Measurements from ENCODE around the gene RSBN1L. TPM values are rescaled to one million over a fixed set of nuclear protein-coding genes. Genes with fewer than 3 reads are reported as not detected.

Gene RSBN1L
- total RNA-seq, 1 experiment from 2014 or later = 14.9 TPM

GRCh38 chr7:77747178-77747577 lies 50.9 kb downstream of the RSBN1L start:
- Histone ChIP-seq H3K9me3 (replicated peaks) (no peaks in the 10 kb centered on the region), H3K27me3 (replicated peaks) (no peaks in the 10 kb centered on the region), H3K4me1 (replicated peaks) (no peaks in the 10 kb centered on the region), H3K4me3 (no peak overlapping the region), H3K36me3 (peaks cover 10% of the 10 kb centered on the region), H3K27ac (no peak overlapping the region)
- DNase-seq (ENCODE audit: low read depth in 1 of 2, low spot score in 2 of 2) = no peak

GRCh38 chr7:77747718-77748117 lies 51.5 kb downstream of the RSBN1L start:
- H3K36me3 ChIP-seq = peaks cover 6% of the 10 kb centered on the region
- no peak overlapping the region for H3K27ac ChIP-seq
- no peaks in the 10 kb centered on the region for H3K27me3 ChIP-seq (replicated peaks)
- no peaks in the 10 kb centered on the region for H3K4me1 ChIP-seq (replicated peaks)
- no peak for DNase-seq (ENCODE audit: low read depth in 1 of 2, low spot score in 2 of 2)
- H3K9me3 ChIP-seq (replicated peaks) = no peaks in the 10 kb centered on the region
- no peak overlapping the region for H3K4me3 ChIP-seq

- no peaks in the 10 kb centered on the region for H3K4me1 ChIP-seq (replicated peaks)
- no peaks in the 10 kb centered on the region for H3K27me3 ChIP-seq (replicated peaks)
- no peak overlapping the region for H3K4me3 ChIP-seq
- peaks cover 9% of the 10 kb centered on the region for H3K36me3 ChIP-seq
- no peaks in the 10 kb centered on the region for H3K9me3 ChIP-seq (replicated peaks)
- no peak for DNase-seq (ENCODE audit: low read depth in 1 of 2, low spot score in 2 of 2)
- no peak overlapping the region for H3K27ac ChIP-seq
Observed at GRCh38 chr7:77752016-77752415, 55.8 kb downstream of the RSBN1L start.

- DNase-seq (ENCODE audit: low read depth in 1 of 2, low spot score in 2 of 2) = no peak
- no peaks in the 10 kb centered on the region for H3K27me3 ChIP-seq (replicated peaks)
Observed at GRCh38 chr7:77753173-77753572, 56.9 kb downstream of the RSBN1L start.

GRCh38 chr7:77757589-77757988 lies 61.3 kb downstream of the RSBN1L start:
- Histone ChIP-seq H3K27me3 (replicated peaks) (no peaks in the 10 kb centered on the region), H3K36me3 (0 out of 2 replicates have a peak, but pooled peaks cover 5% of the 10 kb centered on the region), H3K4me1 (replicated peaks) (no peaks in the 10 kb centered on the region), H3K4me3 (no peak overlapping the region), H3K27ac (no peak overlapping the region), H3K9me3 (replicated peaks) (no peaks in the 10 kb centered on the region)
- DNase-seq (ENCODE audit: low read depth in 1 of 2, low spot score in 2 of 2) = no peak

More at GRCh38 chr7:77753173-77753572, 56.9 kb downstream of the RSBN1L start:
- Histone ChIP-seq H3K9me3 (replicated peaks) (no peaks in the 10 kb centered on the region), H3K4me3 (no peak overlapping the region), H3K36me3 (peaks cover 9% of the 10 kb centered on the region), H3K4me1 (replicated peaks) (no peaks in the 10 kb centered on the region), H3K27ac (no peak overlapping the region)

- Histone ChIP-seq H3K9me3 (replicated peaks) (no peaks in the 10 kb centered on the region), H3K4me3 (no peak overlapping the region), H3K4me1 (replicated peaks) (no peaks in the 10 kb centered on the region), H3K36me3 (no peaks in the 10 kb centered on the region), H3K27ac (no peak overlapping the region), H3K27me3 (replicated peaks) (no peaks in the 10 kb centered on the region)
- peak; percentile 55 to 71 for DNase-seq (ENCODE audit: low read depth in 1 of 2, low spot score in 2 of 2)
Observed at GRCh38 chr7:77759294-77759889, 63.1 kb downstream of the RSBN1L start.

GRCh38 chr7:77760809-77761453 lies 64.7 kb downstream of the RSBN1L start:
- no peaks in the 10 kb centered on the region for H3K27me3 ChIP-seq (replicated peaks)
- DNase-seq (ENCODE audit: low read depth in 1 of 2, low spot score in 2 of 2) = no peak
- H3K4me1 ChIP-seq (replicated peaks) = peaks cover 6% of the 10 kb centered on the region
- H3K4me3 ChIP-seq = no peak overlapping the region
- no peak overlapping the region for H3K27ac ChIP-seq
- H3K9me3 ChIP-seq (replicated peaks) = no peaks in the 10 kb centered on the region
- H3K36me3 ChIP-seq = no peaks in the 10 kb centered on the region

- Histone ChIP-seq H3K27ac (peak overlapping the region; percentile 48), H3K27me3 (replicated peaks) (no peaks in the 10 kb centered on the region), H3K36me3 (0 out of 2 replicates have a peak, but pooled peaks cover 4% of the 10 kb centered on the region), H3K4me3 (no peak overlapping the region), H3K9me3 (replicated peaks) (no peaks in the 10 kb centered on the region), H3K4me1 (replicated peaks) (peaks cover 21% of the 10 kb centered on the region)
- DNase-seq (ENCODE audit: low read depth in 1 of 2, low spot score in 2 of 2) = no peak
Observed at GRCh38 chr7:77765481-77765880, 69.2 kb downstream of the RSBN1L start.

GRCh38 chr7:77765906-77766800 lies 69.9 kb downstream of the RSBN1L start:
- Histone ChIP-seq H3K4me3 (no peak overlapping the region), H3K4me1 (replicated peaks) (peaks cover 21% of the 10 kb centered on the region), H3K27ac (peak overlapping the region; percentile 48), H3K9me3 (replicated peaks) (no peaks in the 10 kb centered on the region), H3K27me3 (replicated peaks) (no peaks in the 10 kb centered on the region), H3K36me3 (0 out of 2 replicates have a peak, but pooled peaks cover 4% of the 10 kb centered on the region)
- DNase-seq (ENCODE audit: low read depth in 1 of 2, low spot score in 2 of 2) = peak in 1 of 2 experiments; percentile 53

GRCh38 chr7:77766801-77767605 lies 70.7 kb downstream of the RSBN1L start:
- DNase-seq (ENCODE audit: low read depth in 1 of 2, low spot score in 2 of 2) = peak in 1 of 2 experiments; percentile 32
- H3K4me1 ChIP-seq (replicated peaks) = peaks cover 21% of the 10 kb centered on the region

GRCh38 chr7:77770316-77770715 lies 74.1 kb downstream of the RSBN1L start:
- no peak for DNase-seq (ENCODE audit: low read depth in 1 of 2, low spot score in 2 of 2)
- Histone ChIP-seq H3K36me3 (0 out of 2 replicates have a peak, but pooled peaks cover 13% of the 10 kb centered on the region), H3K27ac (no peak overlapping the region), H3K9me3 (replicated peaks) (no peaks in the 10 kb centered on the region), H3K4me1 (replicated peaks) (peaks cover 21% of the 10 kb centered on the region), H3K27me3 (replicated peaks) (no peaks in the 10 kb centered on the region), H3K4me3 (no peak overlapping the region)

More at GRCh38 chr7:77766801-77767605, 70.7 kb downstream of the RSBN1L start:
- H3K36me3 ChIP-seq = 0 out of 2 replicates have a peak, but pooled peaks cover 4% of the 10 kb centered on the region
- H3K4me3 ChIP-seq = no peak overlapping the region
- H3K9me3 ChIP-seq (replicated peaks) = no peaks in the 10 kb centered on the region
- H3K27ac ChIP-seq = peak overlapping the region; percentile 48
- no peaks in the 10 kb centered on the region for H3K27me3 ChIP-seq (replicated peaks)

GRCh38 chr7:77771901-77772300 lies 75.6 kb downstream of the RSBN1L start:
- Histone ChIP-seq H3K4me3 (no peak overlapping the region), H3K27ac (no peak overlapping the region), H3K4me1 (replicated peaks) (peaks cover 5% of the 10 kb centered on the region), H3K9me3 (replicated peaks) (no peaks in the 10 kb centered on the region), H3K27me3 (replicated peaks) (no peaks in the 10 kb centered on the region), H3K36me3 (peaks cover 22% of the 10 kb centered on the region; the same call in 1 of the 2 replicates)
- no peak for DNase-seq (ENCODE audit: low read depth in 1 of 2, low spot score in 2 of 2)

GRCh38 chr7:77778535-77778934 lies 82.3 kb downstream of the RSBN1L start:
- DNase-seq (ENCODE audit: low read depth in 1 of 2, low spot score in 2 of 2) = no peak
- Histone ChIP-seq H3K27me3 (replicated peaks) (no peaks in the 10 kb centered on the region), H3K36me3 (peaks cover 22% of the 10 kb centered on the region), H3K4me3 (no peak overlapping the region), H3K27ac (no peak overlapping the region), H3K4me1 (replicated peaks) (no peaks in the 10 kb centered on the region), H3K9me3 (replicated peaks) (no peaks in the 10 kb centered on the region)
